Esophagus mucosa (tissue), 1 donor: ENCODE results near the gene ZSCAN9. TPM values are rescaled to one million over a fixed set of nuclear protein-coding genes. Genes with fewer than 3 reads are reported as not detected.
A peak's percentile ranks its signal among the peaks of the same experiment; 100 is the strongest.

Experiments
- ATAC-seq: fragments of 200-7000 bp; cut with Tn5 transposase; one replicate; pipeline ENCODE4 v1.9.1; 2020
- total RNA-seq: library from RNA; stranded (reverse); gene quantifications from one replicate; pipeline ENCODE4 v1.2.4, GENCODE V29; 2023
- donor health status: DM: yes; HTN: yes; CAD: no.

ZSCAN9 gene
- total RNA-seq, 1 donor from 2014 or later, result 6.4 TPM

DNA sequence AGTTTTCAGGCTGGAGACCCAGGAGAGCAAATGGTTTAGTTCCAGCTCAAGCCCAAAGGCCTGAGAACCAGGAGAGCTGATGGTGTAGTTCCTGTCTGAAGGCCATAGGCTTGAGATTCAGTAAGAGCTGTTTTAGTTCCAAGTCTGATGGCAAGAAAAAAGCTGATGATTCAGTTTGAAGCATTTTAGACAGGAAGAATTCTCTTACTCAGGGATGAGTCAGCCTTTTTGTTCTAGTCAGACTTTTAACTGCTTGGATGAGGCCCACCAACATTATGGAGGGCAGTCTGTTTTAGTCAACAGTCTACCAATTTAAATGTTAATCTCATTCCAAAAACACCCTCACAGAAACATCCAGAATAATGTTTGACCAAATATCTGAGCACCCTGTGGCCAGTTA lies 44.4 kb downstream of the ZSCAN9 start:
- peak; percentile 43 for ATAC-seq

DNA sequence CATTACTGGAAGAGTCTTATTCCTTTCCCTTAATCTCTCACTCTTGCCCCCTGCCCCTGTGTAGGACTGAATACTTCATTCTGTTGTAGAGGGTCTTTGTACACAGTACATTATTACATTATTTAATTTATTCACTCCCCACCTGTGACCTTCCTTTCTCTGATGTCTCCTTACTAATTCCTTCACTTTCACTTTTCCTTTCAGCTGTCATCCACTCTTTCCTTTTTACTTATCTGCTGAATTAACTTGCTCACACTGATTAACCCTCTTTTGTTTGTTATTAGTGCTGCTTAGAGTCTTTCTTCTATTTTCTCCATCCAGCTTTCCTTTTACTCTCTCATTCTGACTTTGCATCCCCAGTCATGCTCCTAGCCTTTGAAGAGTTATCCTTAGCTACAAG lies 49.8 kb downstream of the ZSCAN9 start:
- ATAC-seq, result no peak

DNA sequence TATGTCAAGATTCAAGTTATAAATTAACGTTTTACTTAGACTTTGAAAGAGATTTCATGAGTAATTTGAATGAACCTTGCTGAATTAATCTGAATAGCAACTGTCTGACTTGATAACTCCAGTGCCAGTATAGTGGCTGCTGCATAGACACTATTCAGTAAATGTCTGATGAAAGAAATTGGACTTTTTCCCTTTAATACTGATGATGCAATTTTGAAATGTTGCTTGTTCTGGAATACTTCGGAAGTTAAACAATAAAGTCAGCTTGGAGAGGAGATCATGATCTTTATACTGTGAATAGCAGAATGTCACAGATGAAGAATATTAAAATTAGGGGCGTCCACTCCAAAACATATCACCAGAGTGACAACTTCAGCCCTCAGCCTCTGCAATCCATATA lies 52.7 kb downstream of the ZSCAN9 start:
- no peak for ATAC-seq

DNA sequence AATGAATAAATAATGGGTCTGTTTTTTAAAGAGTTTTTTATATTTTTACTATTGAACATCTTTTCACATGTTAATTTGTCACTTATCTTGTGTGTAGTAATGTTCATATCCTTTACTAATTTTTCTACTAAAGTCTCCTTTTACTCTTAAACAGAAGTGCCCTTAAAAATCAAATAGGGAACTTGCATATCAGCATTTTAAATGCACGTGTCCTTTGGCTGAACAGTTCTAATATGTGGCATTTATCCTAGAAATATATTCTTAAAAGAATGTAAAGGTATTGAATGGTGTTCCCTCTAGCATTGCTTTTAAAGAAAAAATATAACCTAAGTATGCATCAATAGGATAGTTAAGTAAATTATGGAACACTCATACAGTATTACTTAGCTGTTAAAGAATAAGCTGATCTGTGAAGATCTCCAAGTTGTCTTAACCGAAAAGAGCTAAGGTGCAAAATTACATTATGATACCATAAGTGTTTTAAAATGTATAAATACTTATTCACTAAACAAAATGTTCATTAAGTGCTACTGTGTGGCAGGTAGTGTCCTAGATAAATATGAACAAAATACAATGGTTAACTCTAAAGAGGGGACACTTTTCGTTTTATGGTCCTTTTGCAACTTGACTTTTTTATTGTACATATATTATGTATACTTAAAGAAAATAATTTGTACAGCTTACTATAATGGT lies 55.7 kb downstream of the ZSCAN9 start:
- ATAC-seq, result no peak

GRCh38 chr6:28281288-28282064 lies 56.4 kb downstream of the ZSCAN9 start, which contains the start of gene PGBD1:
Gene PGBD1 (plus strand): TSS chr6:28281572. CDS start chr6:28283814, 2,242 bp downstream.
- ATAC-seq, result peak; percentile 69

DNA sequence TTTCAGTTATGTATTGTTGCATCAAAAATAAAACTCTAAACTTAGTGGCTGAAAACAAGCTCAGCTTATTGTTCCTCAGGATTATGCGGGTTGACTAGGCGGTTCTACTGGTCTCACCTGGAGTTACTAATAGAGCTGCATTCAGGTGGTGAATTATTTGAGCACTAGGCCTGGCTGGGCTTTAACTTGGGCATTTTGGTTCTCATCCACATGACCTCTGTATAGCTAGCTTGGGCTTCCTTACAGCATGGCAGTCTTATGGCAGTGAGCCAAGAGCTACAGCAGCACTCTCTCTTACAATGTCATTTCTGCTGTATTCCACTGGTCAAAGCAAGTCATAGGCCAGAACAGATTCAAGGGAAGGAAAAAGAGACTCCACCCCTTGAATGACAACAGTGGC lies 57.9 kb downstream of the ZSCAN9 start:
- peak; percentile 71 for ATAC-seq

Other genes with a start within 250 kb of the ZSCAN9 start
- gene ZNF165, start 144.7 kb upstream of the ZSCAN9 start, total RNA-seq, result 3.0 TPM
- 2.9 TPM for gene ZSCAN16, start 100.7 kb upstream of the ZSCAN9 start, total RNA-seq
- gene ZKSCAN8, start 83.4 kb upstream of the ZSCAN9 start, total RNA-seq, result 6.6 TPM
- 2.6 TPM for gene ZKSCAN4, start 27.0 kb downstream of the ZSCAN9 start, total RNA-seq
- 0.12 TPM for gene NKAPL, start 34.0 kb downstream of the ZSCAN9 start, total RNA-seq
- gene ZSCAN26, start 41.9 kb downstream of the ZSCAN9 start, total RNA-seq, result 3.5 TPM
- 0.76 TPM for gene PGBD1, start 56.3 kb downstream of the ZSCAN9 start, total RNA-seq
- gene ZSCAN31, start 110.9 kb downstream of the ZSCAN9 start, total RNA-seq, result 9.4 TPM
- gene ZKSCAN3, start 124.7 kb downstream of the ZSCAN9 start, total RNA-seq, result 2.4 TPM
- 2.5 TPM for gene ZSCAN12, start 174.5 kb downstream of the ZSCAN9 start, total RNA-seq
- gene ZSCAN23, start 218.2 kb downstream of the ZSCAN9 start, total RNA-seq, result 0.72 TPM